ENCODE results near the gene GRIK1.

Gene GRIK1

DNA sequence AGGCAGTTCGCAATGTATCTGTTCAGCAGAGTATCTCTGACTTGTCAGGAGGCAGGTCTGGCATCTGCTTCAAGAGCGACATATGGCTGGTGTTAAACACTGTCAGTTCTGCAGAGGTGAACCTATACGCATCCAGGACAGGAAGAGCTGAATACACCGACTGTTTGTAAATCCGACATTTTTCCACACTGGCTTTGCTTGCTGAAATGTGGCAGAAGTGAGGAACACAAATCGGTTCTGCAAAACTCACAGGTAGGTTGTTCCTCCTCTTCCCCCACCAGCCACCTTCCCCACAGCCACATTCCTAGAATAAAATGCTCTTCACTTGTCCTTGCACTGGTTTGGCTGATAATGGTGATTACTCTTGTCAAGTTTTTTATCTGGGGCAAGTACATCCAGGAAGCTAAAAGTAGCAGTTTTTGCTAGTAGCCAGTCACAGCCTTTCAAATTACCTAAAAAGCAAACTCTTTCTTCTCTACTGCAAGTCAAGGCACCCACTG is 289.2 kb downstream of the GRIK1 start:
- Histone ChIP-seq H3K27ac (ENCODE audit: poor library complexity, severe bottlenecking) (no peak overlapping the region), H3K4me1 (ENCODE audit: insufficient read depth, poor library complexity, severe bottlenecking) (no peaks in the 10 kb centered on the region), H3K27me3 (ENCODE audit: insufficient read depth, poor library complexity, severe bottlenecking) (no peaks in the 10 kb centered on the region), H3K36me3 (ENCODE audit: low read depth) (no peaks in the 10 kb centered on the region), H3K4me3 (ENCODE audit: severe bottlenecking) (no peak overlapping the region), H3K9me3 (ENCODE audit: severe bottlenecking) (no peaks in the 10 kb centered on the region)
- DNase-seq (ENCODE audit: low spot score) = no peak
- no peak for ATAC-seq (ENCODE audit: low read depth)
- TF ChIP-seq, protein P1, sequence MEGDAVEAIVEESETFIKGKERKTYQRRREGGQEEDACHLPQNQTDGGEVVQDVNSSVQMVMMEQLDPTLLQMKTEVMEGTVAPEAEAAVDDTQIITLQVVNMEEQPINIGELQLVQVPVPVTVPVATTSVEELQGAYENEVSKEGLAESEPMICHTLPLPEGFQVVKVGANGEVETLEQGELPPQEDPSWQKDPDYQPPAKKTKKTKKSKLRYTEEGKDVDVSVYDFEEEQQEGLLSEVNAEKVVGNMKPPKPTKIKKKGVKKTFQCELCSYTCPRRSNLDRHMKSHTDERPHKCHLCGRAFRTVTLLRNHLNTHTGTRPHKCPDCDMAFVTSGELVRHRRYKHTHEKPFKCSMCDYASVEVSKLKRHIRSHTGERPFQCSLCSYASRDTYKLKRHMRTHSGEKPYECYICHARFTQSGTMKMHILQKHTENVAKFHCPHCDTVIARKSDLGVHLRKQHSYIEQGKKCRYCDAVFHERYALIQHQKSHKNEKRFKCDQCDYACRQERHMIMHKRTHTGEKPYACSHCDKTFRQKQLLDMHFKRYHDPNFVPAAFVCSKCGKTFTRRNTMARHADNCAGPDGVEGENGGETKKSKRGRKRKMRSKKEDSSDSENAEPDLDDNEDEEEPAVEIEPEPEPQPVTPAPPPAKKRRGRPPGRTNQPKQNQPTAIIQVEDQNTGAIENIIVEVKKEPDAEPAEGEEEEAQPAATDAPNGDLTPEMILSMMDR (IDR thresholded peaks at IDR 0.05; ENCODE audit: poor library complexity, severe bottlenecking) = no peak

DNA sequence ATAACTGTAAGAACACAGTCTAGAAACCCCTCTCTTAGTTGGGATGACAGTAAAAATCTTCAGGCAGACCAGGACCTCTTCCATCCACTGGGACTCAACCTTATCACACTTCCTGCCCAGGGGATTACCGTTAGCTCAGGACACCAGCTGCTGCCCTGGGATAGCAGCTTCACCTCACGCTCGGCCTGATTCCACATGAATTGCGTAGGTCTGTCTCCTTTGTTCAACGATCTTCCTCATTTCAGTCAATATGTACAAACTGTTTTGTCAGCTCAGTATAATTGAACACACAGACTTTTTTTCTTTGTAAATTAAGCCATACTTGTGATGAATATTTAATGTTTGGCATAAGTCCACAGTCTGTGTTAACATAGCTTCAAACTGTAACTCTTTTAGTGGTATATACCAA is 290.4 kb downstream of the GRIK1 start:
- Histone ChIP-seq H3K27ac (ENCODE audit: poor library complexity, severe bottlenecking) (no peak overlapping the region), H3K27me3 (ENCODE audit: insufficient read depth, poor library complexity, severe bottlenecking) (no peaks in the 10 kb centered on the region), H3K4me1 (ENCODE audit: insufficient read depth, poor library complexity, severe bottlenecking) (no peaks in the 10 kb centered on the region), H3K4me3 (ENCODE audit: severe bottlenecking) (no peak overlapping the region), H3K36me3 (ENCODE audit: low read depth) (no peaks in the 10 kb centered on the region), H3K9me3 (ENCODE audit: severe bottlenecking) (no peaks in the 10 kb centered on the region)
- TF ChIP-seq, protein P1 (IDR thresholded peaks at IDR 0.05; ENCODE audit: poor library complexity, severe bottlenecking) = no peak
- no peak for DNase-seq (ENCODE audit: low spot score)
- ATAC-seq (ENCODE audit: low read depth) = no peak

DNA sequence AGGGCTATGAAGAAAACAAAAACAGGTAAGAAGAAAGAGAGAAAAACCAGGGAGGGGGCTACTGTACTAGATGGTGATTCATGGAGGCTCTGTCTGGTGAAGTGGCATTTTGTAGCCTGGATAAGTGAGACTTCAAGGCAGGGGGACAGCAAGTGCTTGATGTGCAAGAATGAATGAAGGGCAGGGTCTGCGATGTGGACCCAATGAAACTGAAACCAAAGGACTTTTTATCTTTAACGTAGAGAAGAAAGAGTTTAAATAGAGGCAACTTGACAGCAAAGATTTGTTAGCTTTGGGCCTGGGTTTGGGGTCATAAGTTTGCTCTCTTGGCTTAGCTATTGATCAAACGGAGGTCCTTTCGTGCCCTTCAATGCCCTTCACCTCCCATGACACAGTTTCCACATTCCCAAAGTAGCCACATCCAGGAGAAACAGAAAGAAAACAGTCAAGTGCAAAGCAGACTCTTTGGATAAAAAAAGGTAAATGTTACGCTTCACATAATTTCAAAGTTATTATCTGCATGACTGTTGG is 291.0 kb downstream of the GRIK1 start:
- TF ChIP-seq, protein P1 (IDR thresholded peaks at IDR 0.05; ENCODE audit: poor library complexity, severe bottlenecking) = no peak
- Histone ChIP-seq H3K36me3 (ENCODE audit: low read depth) (no peaks in the 10 kb centered on the region), H3K27ac (ENCODE audit: poor library complexity, severe bottlenecking) (no peak overlapping the region), H3K4me1 (ENCODE audit: insufficient read depth, poor library complexity, severe bottlenecking) (no peaks in the 10 kb centered on the region), H3K27me3 (ENCODE audit: insufficient read depth, poor library complexity, severe bottlenecking) (no peaks in the 10 kb centered on the region), H3K4me3 (ENCODE audit: severe bottlenecking) (no peak overlapping the region), H3K9me3 (ENCODE audit: severe bottlenecking) (no peaks in the 10 kb centered on the region)
- no peak for DNase-seq (ENCODE audit: low spot score)
- no peak for ATAC-seq (ENCODE audit: low read depth)

DNA sequence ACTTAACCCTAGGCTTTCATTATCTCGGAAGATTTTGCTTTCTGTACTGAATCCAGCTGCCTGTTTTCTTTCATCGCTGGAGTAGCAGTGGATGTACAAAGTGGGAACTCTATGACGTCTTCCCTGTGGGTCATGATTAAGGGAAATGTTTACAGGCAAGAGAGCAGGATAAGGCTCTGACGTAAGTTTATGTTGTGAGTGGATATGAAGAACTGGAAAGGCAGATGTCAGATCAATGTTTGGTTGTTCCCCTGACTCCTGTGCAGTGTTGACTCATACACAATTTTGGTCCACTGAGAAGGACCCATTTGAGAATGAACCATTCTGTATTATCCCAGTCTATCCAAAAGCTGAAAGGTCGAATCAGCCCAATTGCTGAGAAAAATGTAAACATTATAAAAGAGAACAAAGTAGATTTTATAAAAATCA is 292.4 kb downstream of the GRIK1 start:
- TF ChIP-seq, protein P1 (IDR thresholded peaks at IDR 0.05; ENCODE audit: poor library complexity, severe bottlenecking) = no peak
- DNase-seq (ENCODE audit: low spot score) = no peak
- H3K27me3 ChIP-seq (ENCODE audit: insufficient read depth, poor library complexity, severe bottlenecking) = no peaks in the 10 kb centered on the region
- no peaks in the 10 kb centered on the region for H3K36me3 ChIP-seq (ENCODE audit: low read depth)
- ATAC-seq (ENCODE audit: low read depth) = no peak
- H3K4me3 ChIP-seq (ENCODE audit: severe bottlenecking) = no peak overlapping the region
- H3K27ac ChIP-seq (ENCODE audit: poor library complexity, severe bottlenecking) = no peak overlapping the region
- no peaks in the 10 kb centered on the region for H3K9me3 ChIP-seq (ENCODE audit: severe bottlenecking)
- no peaks in the 10 kb centered on the region for H3K4me1 ChIP-seq (ENCODE audit: insufficient read depth, poor library complexity, severe bottlenecking)
